Esophagus squamous epithelium (tissue), 5 donors: ENCODE results near the gene TNS1. TPM values are rescaled to one million over a fixed set of nuclear protein-coding genes. Genes with fewer than 3 reads are reported as not detected.

Experiments
- DNase-seq: peaks from one replicate; lab custom pipeline; 2025; lab: John Stamatoyannopoulos, UW
- H3K27ac ChIP-seq, 4 donors: fragments of 200-600 bp; sonication (generic); one replicate each; pipeline ENCODE4 v1.5.1; 2016 to 2019; ENCODE audit warnings: mild to moderate bottlenecking in 1 of 4
- H3K27me3 ChIP-seq, 4 donors: fragments of 200-600 bp; sonication (generic); 1 replicate in 3 of 4; 2 replicates in 1 of 4; pipeline versions ENCODE4 v1.5.1 to v1.6.0; 2017 to 2021; ENCODE audit warnings: antibody characterized with exemption in 1 of 4
- H3K36me3 ChIP-seq, 3 donors: fragments of 200-600 bp; sonication (generic); one replicate each; pipeline ENCODE4 v1.5.1; 2016 to 2019
- H3K4me1 ChIP-seq, 3 donors: fragments of 200-600 bp; sonication (generic); one replicate each; pipeline ENCODE4 v1.5.1; 2017 to 2019
- H3K4me3 ChIP-seq, 4 donors: fragments of 200-600 bp; sonication (generic); 1 replicate in 3 of 4; 2 replicates in 1 of 4; pipeline ENCODE4 v1.5.1; 2016 to 2019; ENCODE audit warnings: mild to moderate bottlenecking in 2 of 4, moderate library complexity in 1 of 4
- H3K9me3 ChIP-seq, 3 donors: fragments of 200-600 bp; sonication (generic); one replicate each; pipeline ENCODE4 v1.5.1; 2016 to 2019
- POLR2A ChIP-seq, 4 donors: fragments of 450-650 bp; IDR thresholded peaks; one replicate each; pipeline ENCODE4 v1.6.1; 2017; ENCODE audit warnings: antibody characterized with exemption in 4 of 4, mild to moderate bottlenecking in 4 of 4, moderate library complexity in 3 of 4
- WGBS, 2 donors: methylation state at CpG; one replicate each; pipeline ENCODE4 v1.1.5; 2018; 5-methylcytosine and 5-hydroxymethylcytosine counted together
- intact Hi-C: fragments of 100-400 bp; cut with DNase I; formaldehyde crosslinking; loops from one replicate; pipeline ENCODE4 v1.15.0; 2022
- total RNA-seq, 4 donors: library from RNA; depleted of rRNA; stranded (reverse); fragments of >200 nt; gene quantifications; one replicate each; pipeline ENCODE4 v1.1.0, GENCODE V29; 2016
- TF ChIP-seq, protein P1 (sequence below), 6 experiments: fragments of 450-650 bp in 4 of 6; fragments of 200-600 bp in 2 of 6; sonication (generic) in 2 of 6; IDR thresholded peaks; one replicate each; pipeline ENCODE4 v1.5.1; 2016 to 2019; ENCODE audit warnings: antibody characterized with exemption in 6 of 6, mild to moderate bottlenecking in 4 of 6, moderate library complexity in 4 of 6
- donor health status: DM: yes; HTN: yes; CAD: no.

The TNS1 gene
- total RNA-seq, 4 donors from 2014 or later: 34.7 to 201 (median 59.2) TPM

DNA sequence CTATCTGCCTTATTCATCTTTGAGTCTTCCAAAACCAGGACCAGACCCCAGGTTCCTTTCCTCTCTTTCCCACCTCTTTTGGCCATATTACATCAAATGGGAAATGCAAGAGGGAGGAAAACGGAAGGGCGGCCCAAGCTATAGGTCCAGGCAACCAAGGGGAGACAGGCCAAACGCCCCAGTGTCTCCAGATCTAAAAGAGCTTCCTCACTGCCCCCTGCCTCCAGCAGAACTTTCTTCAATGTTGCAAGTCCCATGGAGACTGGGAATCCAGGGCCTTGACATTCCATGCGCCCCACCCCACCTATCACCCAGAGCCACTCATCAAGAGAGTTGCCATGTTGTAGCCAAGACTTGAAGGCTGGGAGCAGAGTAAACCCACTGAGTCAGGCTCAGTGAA is 15.4 kb downstream of the TNS1 start:
- intact Hi-C loops: loop anchor here (5.0 kb wide), 2 partner anchors 90 to 200 kb away; no protein-coding TSS in a partner anchor
- H3K27ac ChIP-seq: peak overlapping the region; percentile 17 to 85 (median 84)

DNA sequence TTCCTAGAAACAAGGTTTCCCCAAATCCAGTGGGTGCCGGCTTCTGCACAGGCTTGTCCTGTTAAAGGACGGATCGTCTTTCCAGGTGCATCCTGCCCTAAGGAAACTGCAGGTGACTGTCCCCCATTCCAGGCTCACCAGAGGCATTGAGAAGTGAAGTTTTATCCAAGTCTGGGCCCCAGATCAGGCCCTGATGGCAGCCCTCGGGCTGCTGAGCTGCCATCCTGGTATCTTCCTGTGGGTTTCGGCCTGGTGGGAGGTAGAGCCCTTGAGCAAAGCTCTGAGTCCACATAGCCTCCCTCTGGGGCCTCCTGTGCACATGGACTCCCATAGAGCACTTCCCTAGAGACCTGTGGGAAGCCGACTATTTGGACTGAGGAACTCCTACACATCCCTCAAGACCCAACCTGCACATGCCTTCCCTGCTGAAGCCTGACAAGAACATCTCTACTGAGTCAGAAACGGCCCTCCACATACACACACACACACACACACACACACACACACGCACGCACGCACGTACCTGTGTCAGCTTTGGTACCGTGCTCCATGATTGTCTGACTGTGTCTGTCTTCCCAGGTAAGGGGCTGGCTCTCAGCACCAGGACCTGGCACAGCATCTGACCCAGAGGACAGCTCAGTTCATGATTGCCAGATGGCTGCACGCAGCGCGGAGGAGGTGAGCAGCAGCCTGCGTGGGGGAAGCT is 16.4 kb downstream of the TNS1 start:
- 79 to 82% methylated on average over 7 to 10 of the region's 16 CpGs for WGBS, 2 donors
- H3K27ac ChIP-seq: no peak overlapping the region
- no peak for DNase-seq
- H3K4me1 ChIP-seq: peaks cover 18 to 33% (median 29%) of the 10 kb centered on the region in 3 donors
- intact Hi-C loops: loop anchor here (5.0 kb wide), 2 partner anchors 89 to 199 kb away; no protein-coding TSS in a partner anchor
- H3K27me3 ChIP-seq: no peaks in the 10 kb centered on the region
- no peaks in the 10 kb centered on the region for H3K9me3 ChIP-seq
- H3K4me3 ChIP-seq: no peak overlapping the region
- no peak for TF ChIP-seq POLR2A (IDR thresholded peaks at IDR 0.05)
- TF ChIP-seq, protein P1, sequence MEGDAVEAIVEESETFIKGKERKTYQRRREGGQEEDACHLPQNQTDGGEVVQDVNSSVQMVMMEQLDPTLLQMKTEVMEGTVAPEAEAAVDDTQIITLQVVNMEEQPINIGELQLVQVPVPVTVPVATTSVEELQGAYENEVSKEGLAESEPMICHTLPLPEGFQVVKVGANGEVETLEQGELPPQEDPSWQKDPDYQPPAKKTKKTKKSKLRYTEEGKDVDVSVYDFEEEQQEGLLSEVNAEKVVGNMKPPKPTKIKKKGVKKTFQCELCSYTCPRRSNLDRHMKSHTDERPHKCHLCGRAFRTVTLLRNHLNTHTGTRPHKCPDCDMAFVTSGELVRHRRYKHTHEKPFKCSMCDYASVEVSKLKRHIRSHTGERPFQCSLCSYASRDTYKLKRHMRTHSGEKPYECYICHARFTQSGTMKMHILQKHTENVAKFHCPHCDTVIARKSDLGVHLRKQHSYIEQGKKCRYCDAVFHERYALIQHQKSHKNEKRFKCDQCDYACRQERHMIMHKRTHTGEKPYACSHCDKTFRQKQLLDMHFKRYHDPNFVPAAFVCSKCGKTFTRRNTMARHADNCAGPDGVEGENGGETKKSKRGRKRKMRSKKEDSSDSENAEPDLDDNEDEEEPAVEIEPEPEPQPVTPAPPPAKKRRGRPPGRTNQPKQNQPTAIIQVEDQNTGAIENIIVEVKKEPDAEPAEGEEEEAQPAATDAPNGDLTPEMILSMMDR (IDR thresholded peaks at IDR 0.05): no peak
- peaks cover 0 to 13% (median 0%) of the 10 kb centered on the region in 3 donors for H3K36me3 ChIP-seq

More for the DNA sequence above, 15.4 kb downstream of the TNS1 start:
- H3K4me1 ChIP-seq: peaks cover 17 to 28% (median 24%) of the 10 kb centered on the region in 3 donors
- no peak for DNase-seq
- H3K36me3 ChIP-seq: peaks cover 0 to 13% (median 0%) of the 10 kb centered on the region in 3 donors
- 77 to 93% methylated on average over 3 to 4 of the region's 4 CpGs for WGBS, 2 donors
- H3K27me3 ChIP-seq: no peaks in the 10 kb centered on the region
- TF ChIP-seq, protein P1 (IDR thresholded peaks at IDR 0.05): no peak
- no peak for TF ChIP-seq POLR2A (IDR thresholded peaks at IDR 0.05)
- H3K4me3 ChIP-seq: no peak overlapping the region
- no peaks in the 10 kb centered on the region for H3K9me3 ChIP-seq

DNA sequence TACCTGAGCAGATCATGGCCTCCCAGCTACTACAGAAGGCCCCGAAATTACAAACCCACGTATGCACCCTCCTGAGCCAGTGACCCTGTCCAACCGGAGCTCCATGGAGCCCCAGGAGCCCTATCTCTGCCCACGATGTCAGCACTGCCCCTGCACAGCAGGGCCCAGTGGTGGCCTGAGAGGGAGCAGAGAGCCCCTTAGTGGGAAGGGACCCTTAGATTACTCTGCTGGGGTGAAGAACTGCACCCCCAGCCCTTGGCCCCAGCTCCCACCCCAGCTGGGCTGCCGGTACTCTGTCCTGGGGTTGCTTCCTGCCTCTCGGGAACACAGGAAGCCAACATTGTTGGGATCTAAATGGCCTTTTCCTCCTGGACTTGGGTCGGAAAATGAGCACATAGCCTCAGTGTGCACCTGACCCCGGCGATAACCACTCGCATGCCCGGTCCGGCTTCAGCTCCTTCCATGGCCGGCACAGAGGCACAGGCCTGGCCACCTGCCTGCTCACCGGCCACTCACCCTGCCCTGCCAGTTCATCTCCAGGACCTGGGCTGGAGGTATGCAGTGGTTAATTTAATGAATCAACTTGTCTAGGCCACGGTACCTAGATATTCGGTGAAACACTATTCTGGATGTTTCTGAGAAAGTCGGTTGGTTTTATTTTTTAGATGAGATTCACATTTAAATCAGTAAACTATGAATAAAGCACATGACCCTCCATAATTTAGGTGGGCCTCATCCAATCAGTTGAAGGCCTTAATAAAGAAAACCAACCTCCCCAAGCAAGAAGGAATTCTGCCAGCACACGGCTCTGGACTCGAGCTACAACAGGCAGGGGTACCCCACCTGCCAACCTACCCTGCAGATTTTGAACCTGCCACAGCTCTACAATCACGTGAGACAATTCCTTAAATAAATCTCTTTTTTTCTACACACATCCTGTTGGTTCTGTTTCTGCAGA is 19.2 kb downstream of the TNS1 start:
- TF ChIP-seq, protein P1 (IDR thresholded peaks at IDR 0.05): no peak
- TF ChIP-seq POLR2A (IDR thresholded peaks at IDR 0.05): no peak
- H3K27ac ChIP-seq: peak overlapping the region in 2 of 4 donors; percentile 53 to 76

DNA sequence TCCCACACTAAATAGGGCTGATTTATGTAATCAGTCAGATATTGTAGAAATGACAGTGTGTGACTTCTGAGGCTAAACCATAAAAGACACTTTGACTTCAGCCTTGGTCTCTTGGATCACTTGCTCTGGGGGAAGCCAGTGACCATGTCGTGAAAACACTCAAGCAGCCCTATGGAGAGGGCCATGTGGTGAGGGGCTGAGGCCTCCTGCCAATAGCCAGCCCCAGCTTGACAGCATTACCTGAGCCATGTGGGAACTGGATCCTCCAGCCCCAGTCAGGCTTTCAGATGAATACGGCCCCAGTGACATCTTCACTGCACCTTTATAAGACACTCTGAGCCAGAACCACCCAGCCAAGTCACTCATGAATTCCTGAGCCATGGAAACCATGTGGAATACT is 20.8 kb downstream of the TNS1 start:
- intact Hi-C loops: no loop called here
- peaks cover 0 to 13% (median 0%) of the 10 kb centered on the region in 3 donors for H3K36me3 ChIP-seq
- no peaks in the 10 kb centered on the region for H3K27me3 ChIP-seq
- H3K27ac ChIP-seq: peak overlapping the region in 2 of 4 donors; percentile 10 to 87
- TF ChIP-seq, protein P1 (IDR thresholded peaks at IDR 0.05): no peak
- no peak for TF ChIP-seq POLR2A (IDR thresholded peaks at IDR 0.05)
- WGBS, 2 donors: 83% methylated on average over 1 to 2 of the region's 2 CpGs
- H3K4me3 ChIP-seq: no peak overlapping the region
- peaks cover 29 to 51% (median 40%) of the 10 kb centered on the region in 3 donors for H3K4me1 ChIP-seq
- no peaks in the 10 kb centered on the region for H3K9me3 ChIP-seq
- DNase-seq: no peak

More for the DNA sequence above, 19.2 kb downstream of the TNS1 start:
- no peaks in the 10 kb centered on the region for H3K9me3 ChIP-seq
- H3K4me3 ChIP-seq: no peak overlapping the region
- peaks cover 37 to 50% (median 48%) of the 10 kb centered on the region in 3 donors for H3K4me1 ChIP-seq
- intact Hi-C loops: no loop called here
- 75 to 82% methylated on average over 11 to 18 of the region's 20 CpGs for WGBS, 2 donors
- H3K36me3 ChIP-seq: peaks cover 0 to 13% (median 0%) of the 10 kb centered on the region in 3 donors
- H3K27me3 ChIP-seq: no peaks in the 10 kb centered on the region
- DNase-seq: no peak
